BJ (cell line): Measurements from ENCODE around the gene SUGCT. TPM values are rescaled to one million over a fixed set of nuclear protein-coding genes. Genes with fewer than 3 reads are reported as not detected.

Experiments used
- CTCF ChIA-PET: fragments of 350-600 bp; formaldehyde crosslinking; extraction: SDS; loops from one replicate; lab custom pipeline; 2021; ENCODE audit warnings: antibody characterized with exemption, inconsistent platforms; lab: Yijun Ruan, JAX
- POLR2A ChIA-PET: fragments of 300-600 bp; sonication (Branson Sonifier 250); formaldehyde crosslinking; extraction: SDS; loops from one replicate; lab custom pipeline; 2021; ENCODE audit warnings: antibody characterized with exemption; lab: Charles Lee
- DNase-seq: peaks from one replicate; pipeline ENCODE4 v3.0.0-alpha.2; 2011; ENCODE audit warnings: low read depth
- H3K27me3 ChIP-seq: 2 replicates; pipeline ENCODE4 v1.6.0; 2011; ENCODE audit warnings: low read length; ENCODE audit not compliant: control insufficient read depth, insufficient read depth
- H3K36me3 ChIP-seq: 2 replicates; pipeline ENCODE4 v1.5.1; 2011; ENCODE audit warnings: low read length; ENCODE audit not compliant: control insufficient read depth, insufficient read depth
- H3K4me3 ChIP-seq: 2 replicates; pipeline ENCODE4 v1.5.1; 2011; ENCODE audit warnings: low read depth, mild to moderate bottlenecking, control low read depth, low read length
- polyA plus RNA-seq: library from polyadenylated mRNA; depleted of rRNA; stranded (reverse); fragments of >200 nt; gene quantifications from 2 replicates; pipeline ENCODE4 v1.2.3, GENCODE V29; 2011
- TF ChIP-seq, protein P1 (sequence below): IDR thresholded peaks from 2 replicates; pipeline ENCODE4 v1.5.1; 2011; ENCODE audit warnings: low read depth, mild to moderate bottlenecking, control low read depth, inconsistent platforms, low read length, moderate library complexity; ENCODE audit not compliant: insufficient read depth

Gene SUGCT
- polyA plus RNA-seq, 1 experiment: 10.6 TPM

- H3K27me3 ChIP-seq: no peaks in the 10 kb centered on the region
- no peak overlapping the region for H3K4me3 ChIP-seq
- ChIA-PET CTCF (no interaction called here), POLR2A (no interaction called here)
- H3K36me3 ChIP-seq: no peaks in the 10 kb centered on the region
- TF ChIP-seq, protein P1, sequence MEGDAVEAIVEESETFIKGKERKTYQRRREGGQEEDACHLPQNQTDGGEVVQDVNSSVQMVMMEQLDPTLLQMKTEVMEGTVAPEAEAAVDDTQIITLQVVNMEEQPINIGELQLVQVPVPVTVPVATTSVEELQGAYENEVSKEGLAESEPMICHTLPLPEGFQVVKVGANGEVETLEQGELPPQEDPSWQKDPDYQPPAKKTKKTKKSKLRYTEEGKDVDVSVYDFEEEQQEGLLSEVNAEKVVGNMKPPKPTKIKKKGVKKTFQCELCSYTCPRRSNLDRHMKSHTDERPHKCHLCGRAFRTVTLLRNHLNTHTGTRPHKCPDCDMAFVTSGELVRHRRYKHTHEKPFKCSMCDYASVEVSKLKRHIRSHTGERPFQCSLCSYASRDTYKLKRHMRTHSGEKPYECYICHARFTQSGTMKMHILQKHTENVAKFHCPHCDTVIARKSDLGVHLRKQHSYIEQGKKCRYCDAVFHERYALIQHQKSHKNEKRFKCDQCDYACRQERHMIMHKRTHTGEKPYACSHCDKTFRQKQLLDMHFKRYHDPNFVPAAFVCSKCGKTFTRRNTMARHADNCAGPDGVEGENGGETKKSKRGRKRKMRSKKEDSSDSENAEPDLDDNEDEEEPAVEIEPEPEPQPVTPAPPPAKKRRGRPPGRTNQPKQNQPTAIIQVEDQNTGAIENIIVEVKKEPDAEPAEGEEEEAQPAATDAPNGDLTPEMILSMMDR: no peak
- no peak for DNase-seq
These were observed 524.4 kb downstream of the SUGCT start for GRCh38 chr7:40659231-40659630.

DNA sequence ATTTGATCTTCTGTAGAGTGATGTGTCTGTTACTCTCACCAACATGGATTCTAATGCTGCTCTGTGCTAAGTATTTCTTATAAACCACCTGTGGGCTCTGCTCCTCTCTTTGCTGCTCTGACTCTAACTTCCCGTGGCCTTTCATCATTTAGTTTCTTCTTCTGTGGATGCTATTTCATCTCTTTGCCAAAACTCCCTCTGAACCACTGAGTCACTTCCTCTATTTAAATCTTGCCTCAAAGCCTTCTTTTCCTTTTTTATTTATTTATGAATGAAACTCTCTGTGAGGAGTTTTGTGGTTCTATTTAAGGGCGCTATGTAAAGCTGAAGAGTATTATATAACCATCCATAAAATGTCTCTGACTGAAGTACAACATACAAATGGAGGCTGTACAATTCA is 538.5 kb downstream of the SUGCT start:
- ChIA-PET CTCF (no interaction called here), POLR2A (no interaction called here)
- H3K36me3 ChIP-seq: no peaks in the 10 kb centered on the region
- TF ChIP-seq, protein P1: no peak
- no peaks in the 10 kb centered on the region for H3K27me3 ChIP-seq
- peak; percentile 54 for DNase-seq
- no peak overlapping the region for H3K4me3 ChIP-seq

DNA sequence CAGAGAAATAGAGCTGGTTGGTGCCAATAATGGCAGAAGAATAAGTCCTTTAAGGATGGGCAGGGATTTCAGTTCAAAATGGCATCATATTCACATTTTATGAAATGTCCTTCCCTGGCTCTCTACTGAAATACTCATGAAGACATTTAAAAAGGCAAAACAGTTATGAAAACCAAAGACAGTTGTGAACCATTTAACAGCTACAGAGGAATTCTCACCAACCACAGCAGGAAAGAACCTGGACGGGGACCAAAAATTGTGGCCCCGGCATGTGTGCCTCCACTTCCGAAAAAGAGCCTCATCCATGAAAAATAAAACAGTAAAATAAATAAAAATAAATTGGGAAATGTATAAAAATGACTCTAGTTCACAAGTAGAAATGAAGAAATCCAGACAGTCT is 539.5 kb downstream of the SUGCT start:
- ChIA-PET POLR2A (no interaction called here), CTCF (no interaction called here)
- DNase-seq: no peak
- TF ChIP-seq, protein P1: no peak
- no peaks in the 10 kb centered on the region for H3K27me3 ChIP-seq
- no peaks in the 10 kb centered on the region for H3K36me3 ChIP-seq
- H3K4me3 ChIP-seq: no peak overlapping the region

GRCh38 chr7:40675741-40676140 is 540.9 kb downstream of the SUGCT start:
- no peaks in the 10 kb centered on the region for H3K36me3 ChIP-seq
- TF ChIP-seq, protein P1: no peak
- CTCF ChIA-PET: no interaction called here
- H3K4me3 ChIP-seq: no peak overlapping the region
- POLR2A ChIA-PET: no interaction called here
- no peak for DNase-seq
- no peaks in the 10 kb centered on the region for H3K27me3 ChIP-seq

DNA sequence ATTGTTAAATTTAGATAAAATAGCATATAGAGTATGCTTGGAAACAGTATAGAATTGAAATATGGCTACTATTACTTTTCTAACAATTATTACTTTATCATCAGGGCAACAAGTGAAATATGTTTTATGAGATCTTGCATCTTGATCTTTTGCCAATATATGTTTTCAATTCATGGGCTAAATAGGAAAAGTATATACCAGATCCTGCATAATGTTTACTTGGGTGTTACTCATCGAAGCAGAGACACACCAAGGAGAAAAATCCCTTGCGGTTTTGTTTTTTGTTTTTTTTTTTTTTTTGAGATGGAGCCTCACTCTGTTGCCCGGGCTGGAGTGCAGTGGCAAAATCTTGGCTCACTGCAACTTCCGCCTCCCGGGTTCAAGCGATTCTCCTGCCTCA is 541.4 kb downstream of the SUGCT start:
- CTCF ChIA-PET: no interaction called here
- TF ChIP-seq, protein P1: no peak
- no peak for DNase-seq
- H3K36me3 ChIP-seq: no peaks in the 10 kb centered on the region
- POLR2A ChIA-PET: no interaction called here
- no peak overlapping the region for H3K4me3 ChIP-seq
- H3K27me3 ChIP-seq: no peaks in the 10 kb centered on the region
